ENCODE results near the gene OBI1.

- TF ChIP-seq, protein P1, sequence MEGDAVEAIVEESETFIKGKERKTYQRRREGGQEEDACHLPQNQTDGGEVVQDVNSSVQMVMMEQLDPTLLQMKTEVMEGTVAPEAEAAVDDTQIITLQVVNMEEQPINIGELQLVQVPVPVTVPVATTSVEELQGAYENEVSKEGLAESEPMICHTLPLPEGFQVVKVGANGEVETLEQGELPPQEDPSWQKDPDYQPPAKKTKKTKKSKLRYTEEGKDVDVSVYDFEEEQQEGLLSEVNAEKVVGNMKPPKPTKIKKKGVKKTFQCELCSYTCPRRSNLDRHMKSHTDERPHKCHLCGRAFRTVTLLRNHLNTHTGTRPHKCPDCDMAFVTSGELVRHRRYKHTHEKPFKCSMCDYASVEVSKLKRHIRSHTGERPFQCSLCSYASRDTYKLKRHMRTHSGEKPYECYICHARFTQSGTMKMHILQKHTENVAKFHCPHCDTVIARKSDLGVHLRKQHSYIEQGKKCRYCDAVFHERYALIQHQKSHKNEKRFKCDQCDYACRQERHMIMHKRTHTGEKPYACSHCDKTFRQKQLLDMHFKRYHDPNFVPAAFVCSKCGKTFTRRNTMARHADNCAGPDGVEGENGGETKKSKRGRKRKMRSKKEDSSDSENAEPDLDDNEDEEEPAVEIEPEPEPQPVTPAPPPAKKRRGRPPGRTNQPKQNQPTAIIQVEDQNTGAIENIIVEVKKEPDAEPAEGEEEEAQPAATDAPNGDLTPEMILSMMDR (IDR thresholded peaks at IDR 0.05; ENCODE audit: low read depth, low read length) = no peak
- TF ChIP-seq POLR2A (IDR thresholded peaks at IDR 0.05; ENCODE audit: extremely low read depth, insufficient read length) (no peak), MYC (IDR thresholded peaks at IDR 0.05; ENCODE audit: low read depth, low read length) (no peak)
- TF ChIP-seq, protein P2, sequence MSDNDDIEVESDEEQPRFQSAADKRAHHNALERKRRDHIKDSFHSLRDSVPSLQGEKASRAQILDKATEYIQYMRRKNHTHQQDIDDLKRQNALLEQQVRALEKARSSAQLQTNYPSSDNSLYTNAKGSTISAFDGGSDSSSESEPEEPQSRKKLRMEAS (IDR thresholded peaks at IDR 0.05; ENCODE audit: low read depth, low read length) = no peak
These were observed 8.3 kb downstream of the OBI1 start for GRCh38 chr13:78650717-78651083.

Data from NB4 (cell line).